GM19023 (cell line): Measurements from ENCODE around the gene DOCK6.

Source experiments
- ATAC-seq: cut with Tn5 transposase; IDR thresholded peaks from one replicate; pipeline ENCODE4 v1.9.1; 2021; ENCODE audit warnings: mild to moderate bottlenecking, moderate library complexity; ENCODE audit not compliant: unreplicated experiment

The DOCK6 gene

DNA sequence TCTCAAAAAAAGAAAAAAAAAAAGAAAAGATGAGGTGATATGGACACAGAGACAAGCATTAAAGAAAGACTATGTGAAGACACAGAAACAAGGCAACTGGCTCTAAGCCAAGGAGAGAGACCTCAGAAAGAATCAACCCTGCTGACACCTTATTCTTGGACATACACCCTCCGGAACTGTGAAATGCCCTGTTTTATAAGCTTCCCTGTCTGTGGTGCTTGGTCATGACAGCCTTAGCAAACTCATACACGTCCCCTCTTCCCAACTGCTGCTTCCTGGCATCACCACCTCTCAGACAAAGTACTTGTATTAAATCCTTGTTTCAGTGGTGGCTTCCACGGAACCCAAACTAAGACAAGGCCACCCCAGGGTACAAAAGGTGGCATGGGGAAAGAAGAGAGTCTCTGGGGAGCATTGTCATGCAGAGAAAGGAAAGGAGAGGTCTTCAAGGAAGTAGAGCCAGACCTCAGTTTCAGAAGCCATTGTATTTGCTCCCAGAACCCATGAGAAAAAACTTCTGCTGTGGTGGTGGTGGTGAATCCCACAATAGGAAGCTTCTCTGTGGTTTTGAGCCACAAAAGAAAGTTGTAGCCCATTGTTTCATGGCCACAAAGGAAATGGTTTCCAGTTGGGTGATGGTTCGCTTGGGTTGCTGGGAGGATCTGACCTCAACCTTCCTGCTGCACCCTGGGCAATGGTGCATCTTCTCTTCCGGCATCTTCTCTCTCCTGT is 17.3 kb upstream of the DOCK6 start:
- no peak for ATAC-seq

DNA sequence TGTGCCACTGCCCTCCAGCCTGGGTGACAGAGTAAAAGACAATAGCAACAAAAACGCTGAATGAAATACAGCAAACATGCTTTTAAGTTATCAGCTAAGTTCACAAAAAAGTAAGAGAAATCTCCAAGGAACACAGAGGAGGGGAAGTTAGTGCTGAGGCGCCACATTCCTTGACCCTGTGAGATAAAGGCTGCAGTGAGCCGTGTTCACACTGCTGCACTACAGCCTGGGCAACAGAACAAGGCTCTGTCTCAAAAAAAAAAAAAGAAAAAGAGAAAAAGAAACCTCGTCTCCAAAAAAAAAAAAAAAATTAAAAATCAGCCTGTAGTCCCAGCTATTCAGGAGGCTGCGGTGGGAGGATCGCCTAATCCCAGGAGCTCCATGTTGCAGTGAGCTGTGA is 16.3 kb upstream of the DOCK6 start:
- no peak for ATAC-seq

DNA sequence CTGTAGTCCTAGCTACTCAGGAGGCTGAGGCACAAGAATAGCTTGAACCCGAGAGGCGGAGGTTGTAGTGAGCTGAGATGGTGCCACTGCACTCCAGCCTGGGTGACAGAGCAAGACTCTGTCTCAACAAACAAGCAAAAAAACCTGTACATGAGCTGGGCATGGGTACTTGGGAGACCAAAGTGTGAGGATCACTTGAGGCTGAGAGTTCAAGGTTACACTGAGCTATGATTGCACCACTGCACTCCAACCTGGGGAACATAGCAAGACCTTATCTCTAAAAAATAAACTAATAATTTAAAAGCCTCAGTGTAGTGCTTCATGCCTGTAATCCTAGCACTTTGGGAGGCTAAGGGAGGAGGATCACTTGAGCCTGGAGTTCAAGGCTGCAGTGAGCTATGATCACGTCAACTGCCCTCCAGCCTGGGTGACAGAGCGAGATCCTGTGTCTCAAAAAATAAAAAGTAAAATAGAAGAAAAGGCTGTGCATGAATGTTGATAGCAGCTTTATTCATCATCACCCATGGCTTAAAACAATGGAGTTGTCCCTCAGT is 12.3 kb upstream of the DOCK6 start:
- no peak for ATAC-seq

DNA sequence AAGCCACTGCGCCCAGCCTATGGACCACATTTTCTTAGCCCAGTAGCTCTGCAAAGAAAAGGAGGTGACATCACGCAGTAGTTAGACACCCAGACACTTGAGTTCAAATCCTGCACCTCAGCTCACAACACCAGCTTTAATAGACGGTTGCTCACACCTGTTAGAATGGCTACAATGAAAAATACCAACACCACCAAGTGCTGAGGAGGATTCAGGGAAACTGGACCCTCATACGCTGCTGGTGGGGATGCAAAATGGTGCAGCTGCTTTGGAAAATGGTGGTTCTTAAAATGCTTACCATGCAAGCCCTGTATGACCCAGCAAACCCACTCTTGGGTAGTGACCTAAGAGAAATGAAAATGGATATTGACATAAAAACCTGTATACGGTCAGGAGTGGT is 11.7 kb upstream of the DOCK6 start:
- no peak for ATAC-seq

DNA sequence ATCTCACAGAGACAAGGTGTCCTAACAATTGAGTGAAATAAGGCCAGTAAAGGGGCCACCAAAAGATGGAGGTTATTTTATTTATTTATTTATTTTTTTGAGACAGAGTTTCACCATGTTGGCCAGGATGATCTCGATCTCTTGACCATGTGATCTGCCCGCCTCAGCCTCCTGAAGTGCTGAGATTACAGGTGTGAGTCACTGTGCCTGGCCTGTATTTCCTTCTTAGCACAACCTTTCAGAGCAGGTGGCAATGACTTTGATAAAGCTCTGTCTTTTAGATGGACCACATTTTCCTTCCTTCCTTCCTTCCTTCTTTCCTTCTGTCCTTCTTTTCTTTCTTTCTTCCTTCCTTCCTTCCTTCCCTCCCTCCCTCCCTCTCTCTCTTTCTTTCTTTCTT is 11.0 kb upstream of the DOCK6 start:
- no peak for ATAC-seq

DNA sequence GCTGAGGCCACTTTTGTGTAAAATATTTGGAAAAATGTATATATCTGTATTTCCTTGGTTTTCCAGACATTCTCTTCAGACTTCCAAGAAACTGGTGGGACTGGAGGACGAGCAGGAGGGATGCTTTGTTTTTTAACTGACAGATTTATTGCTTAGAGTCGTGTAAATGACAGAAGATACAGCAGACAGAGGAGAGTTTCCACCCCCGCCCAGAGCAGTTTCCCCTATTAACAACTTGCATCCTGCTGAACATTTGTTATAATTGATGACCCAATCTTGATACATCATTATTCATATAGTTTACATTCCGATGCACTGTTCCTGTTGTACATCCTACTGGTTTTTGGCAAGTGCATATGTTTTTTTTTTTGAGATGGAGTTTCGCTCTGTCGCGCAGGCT is 7.1 kb upstream of the DOCK6 start:
- no peak for ATAC-seq

DNA sequence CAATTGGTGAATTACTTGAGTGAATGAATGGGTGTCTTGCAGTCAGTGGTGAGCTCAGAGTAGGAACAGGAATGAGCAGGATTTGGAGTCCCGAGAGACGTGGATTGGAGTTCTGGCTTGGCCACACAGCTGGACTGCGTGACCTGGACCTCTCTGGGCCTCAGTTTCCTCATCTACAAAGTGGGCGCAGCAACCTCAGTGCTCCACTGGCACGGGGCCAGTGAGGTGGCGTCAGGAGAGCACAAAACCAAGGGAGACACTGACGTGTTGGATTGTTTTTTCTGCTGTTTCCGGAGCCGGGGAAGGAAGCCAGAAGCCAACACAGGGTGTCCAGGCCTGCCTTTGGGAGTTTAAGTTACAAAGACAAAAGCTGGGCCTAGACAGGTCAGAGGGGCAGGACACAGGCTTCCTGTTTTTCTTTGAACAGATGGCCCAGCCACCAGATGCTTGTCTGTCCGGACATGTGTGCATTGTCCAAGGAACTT is 6.5 kb upstream of the DOCK6 start:
- no peak for ATAC-seq

DNA sequence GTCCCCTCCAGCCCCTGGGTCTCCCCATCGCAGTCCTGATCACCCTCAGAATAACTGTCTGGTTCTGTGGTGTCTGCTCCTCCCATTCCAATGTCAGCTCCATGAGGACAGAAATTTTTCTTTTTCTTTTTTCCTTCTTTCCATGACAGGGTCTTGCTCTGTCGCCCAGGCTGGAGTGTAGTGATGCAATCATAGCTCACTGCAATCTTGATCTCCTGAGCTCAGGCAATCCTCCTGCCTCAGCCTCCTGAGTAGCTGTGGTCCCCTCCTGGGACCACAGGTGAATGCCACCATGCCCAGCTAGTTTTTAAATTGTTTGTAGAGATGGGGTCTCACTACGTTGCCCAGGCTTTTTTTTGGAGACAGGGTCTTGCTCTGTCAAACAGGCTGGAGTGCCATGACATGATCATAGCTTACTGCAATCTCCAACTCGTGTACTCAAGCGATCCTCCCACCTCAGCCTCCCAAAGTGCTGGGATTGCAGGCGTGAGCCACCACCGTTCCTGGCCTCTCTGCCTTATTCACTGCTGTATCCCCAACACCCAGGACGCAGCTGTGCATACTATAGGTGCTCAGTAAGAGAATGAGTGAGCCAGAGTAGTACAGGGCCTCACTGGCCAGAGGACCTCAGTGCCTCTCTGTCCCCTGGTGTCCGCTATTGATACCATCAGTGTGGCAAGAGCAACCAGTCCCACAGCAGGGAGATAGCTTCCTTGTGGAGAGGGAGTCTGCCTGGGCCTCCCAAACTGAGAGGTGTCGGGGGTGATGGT is 5.2 kb upstream of the DOCK6 start:
- ATAC-seq = no peak

DNA sequence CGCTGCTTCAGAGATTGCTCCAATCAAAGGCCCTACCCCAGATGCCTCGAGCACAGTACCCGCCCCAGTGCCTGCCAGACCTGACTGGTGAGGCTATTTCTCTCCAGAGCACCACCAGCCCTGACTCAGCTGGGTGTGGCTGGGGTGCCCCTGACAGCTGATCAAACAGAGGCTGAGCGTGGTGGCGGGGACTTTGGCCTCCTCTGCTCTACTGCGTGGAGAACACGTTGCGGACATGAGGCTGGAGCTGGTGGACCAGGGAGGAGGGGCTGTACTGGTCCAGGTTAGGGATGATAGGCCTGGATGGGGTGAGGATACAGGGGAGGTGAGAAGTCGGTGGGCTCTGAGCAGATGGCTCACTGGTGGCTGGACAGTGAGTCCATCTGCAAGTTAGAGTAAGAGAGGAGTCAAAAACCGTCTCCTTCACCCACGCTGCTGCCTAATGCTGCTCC is 3.5 kb upstream of the DOCK6 start:
- no peak for ATAC-seq

DNA sequence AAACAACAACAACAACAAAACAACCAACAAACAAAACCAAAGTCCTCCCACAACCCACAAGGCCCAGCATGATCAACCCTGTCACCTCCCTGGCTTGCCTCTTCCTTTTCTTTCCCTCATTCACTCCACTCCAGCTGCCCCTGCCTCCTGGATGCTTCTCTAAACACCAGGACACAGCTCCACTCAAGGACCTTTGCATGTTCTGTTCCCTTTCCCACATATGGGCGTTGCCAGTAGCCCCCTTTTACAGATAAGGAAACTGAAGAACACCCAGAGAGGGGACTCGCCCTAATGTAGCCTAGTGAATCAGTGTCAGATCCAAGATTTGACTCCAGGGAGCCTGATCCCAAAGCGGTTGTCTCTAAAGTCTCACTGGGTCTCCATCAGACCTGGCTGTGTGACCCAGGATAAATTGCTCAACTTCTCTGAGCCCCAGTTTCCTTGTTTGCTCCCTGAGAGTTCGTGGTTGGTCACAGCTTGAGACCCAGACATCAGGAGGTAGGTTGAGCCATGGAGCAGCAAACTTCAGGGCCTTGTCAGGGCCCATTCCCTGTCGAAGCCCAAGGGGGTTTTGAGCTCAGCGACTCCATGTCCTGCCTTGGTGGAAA is 3.0 kb upstream of the DOCK6 start:
- ATAC-seq = no peak

DNA sequence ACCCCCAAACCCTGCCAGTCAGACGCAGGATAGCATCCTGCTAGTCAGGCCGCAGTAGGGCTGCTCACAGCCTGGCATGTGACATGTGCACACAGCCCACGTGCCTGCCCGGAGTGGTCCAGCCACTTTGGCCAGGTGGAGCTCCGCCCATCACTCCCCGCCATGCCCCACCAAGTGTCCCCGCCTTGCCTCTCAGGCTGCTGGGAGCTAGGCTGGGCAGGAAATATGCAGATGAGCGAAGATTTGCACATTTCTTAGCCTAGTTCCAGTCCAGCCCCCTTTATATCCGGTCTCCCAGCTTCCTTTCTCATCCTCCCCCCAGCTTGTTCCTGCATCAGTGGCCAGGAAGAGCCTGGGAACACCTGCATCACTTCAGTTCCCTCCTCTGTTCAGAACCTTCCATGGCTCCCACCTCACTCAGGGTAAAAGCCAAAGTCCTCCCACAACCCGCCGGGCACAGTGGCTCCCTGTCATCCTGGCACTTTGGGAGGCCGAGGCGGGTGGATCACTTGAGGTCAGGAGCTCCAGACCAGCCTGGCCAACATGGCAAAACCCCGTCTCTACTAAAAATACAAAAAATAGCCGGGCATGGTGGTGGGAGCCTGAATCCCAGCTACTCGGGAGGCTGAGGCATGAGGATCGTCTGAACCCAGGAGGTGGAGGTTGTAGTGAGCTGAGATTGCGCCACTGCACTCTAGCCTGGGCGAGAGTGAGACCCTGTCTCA is 2.3 kb upstream of the DOCK6 start:
- ATAC-seq = no peak

DNA sequence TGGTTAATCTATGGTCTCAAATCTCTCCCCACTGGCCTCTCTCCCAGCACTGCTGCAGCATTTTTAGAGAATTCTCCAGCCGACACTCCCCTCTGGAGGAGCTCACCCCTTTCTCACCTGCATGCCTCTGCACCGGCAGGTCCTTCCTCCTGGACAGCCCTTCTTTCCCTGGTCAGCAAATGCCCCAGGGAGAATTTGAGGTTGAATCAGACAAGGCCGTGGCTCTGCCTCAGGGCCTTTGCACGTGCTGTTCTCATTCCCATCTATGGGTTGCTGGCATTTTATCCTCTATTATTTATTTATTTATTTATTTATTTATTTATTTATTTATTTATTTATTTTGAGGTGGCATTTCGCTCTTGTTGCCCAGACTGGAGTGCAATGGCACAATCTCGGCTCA is 1.4 kb upstream of the DOCK6 start:
- no peak for ATAC-seq

DNA sequence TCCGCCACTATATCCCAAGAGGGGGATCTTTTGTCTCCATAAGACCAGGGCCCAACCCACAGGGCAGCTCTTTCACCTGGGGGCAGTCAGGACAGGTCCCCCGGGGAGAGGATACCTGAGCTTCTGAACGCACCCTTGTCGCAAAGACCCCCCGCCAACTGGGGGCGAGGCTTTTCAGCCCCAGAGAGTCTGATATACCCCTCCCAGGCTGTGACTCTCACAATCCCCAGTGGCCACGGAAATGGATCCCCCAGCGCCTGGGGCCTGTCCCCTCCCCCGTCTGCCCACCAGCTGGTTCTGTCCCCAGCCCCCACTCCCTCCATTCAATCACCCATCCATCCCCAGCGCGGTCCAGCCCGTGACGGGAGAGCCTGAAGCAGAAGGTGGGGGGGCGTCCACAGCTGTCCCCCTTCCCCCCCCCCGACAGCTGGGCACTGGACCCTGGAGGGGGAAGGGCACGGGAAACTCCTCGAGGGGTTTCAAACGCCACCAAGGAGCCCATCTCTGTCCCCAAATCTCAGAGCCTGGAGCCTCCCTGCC is 823 bp downstream of the DOCK6 start:
- ATAC-seq = no peak

DNA sequence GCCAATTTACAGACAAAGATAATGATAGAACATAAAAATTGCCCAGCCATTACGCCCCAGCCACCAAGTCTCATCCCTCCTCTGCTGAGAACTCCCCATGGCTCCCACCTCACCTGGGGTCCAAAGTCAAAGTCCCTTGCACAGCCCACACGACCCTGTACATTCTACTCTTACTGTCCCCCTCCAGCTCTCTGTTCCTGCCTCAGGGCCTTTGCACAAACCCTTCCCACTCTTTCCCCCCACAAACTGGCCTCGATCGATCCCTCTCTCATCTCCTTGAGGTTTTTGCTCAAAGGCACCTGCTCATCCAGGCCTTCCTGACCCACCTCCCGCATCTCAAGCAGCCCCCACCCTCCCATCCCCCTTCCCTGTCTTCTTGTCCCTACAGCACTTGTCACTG is 1.3 kb downstream of the DOCK6 start:
- no peak for ATAC-seq

DNA sequence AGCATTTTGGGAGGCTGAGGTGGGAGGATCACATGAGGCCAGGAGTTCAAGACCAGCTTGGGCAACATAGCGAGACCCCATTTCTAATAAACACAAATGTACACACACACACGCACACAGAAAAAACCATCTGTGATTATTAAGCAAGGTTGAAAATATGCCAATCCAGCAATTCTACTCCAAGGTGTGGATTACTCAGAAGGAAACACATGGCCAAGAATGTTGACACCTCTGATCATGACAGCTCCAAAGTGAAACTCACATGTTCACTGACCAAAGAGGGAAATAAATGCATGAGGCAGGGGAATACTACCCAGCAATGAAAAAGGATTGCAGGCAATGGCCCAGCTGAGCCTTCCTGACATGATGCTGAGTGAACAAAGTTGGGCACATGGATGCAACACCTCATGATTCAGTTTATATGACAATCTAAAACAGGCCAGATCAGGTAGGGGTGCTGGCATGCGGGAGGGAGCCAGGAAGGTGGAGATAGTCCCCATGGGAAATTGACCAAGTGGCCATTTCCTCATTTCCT is 4.4 kb downstream of the DOCK6 start:
- ATAC-seq = no peak

DNA sequence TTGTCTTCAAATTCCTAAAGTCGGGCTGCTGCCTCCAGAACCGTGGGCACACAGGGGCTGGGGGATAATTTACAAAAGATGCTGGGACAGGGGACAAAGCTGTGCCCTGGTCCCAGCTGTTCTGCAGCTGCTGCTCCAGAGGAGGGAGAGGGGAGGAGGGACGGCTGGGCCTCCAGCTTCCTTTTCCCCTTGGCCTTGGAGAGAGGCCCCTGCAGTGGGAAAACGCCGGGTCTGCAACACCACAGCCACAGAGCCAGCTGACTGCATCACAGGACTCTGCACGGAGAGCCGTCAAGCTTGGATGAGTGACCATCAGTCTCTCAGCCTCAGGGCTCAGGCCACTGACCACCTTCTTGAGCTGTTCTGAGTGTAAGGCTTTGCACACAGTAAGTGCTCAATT is 6.1 kb downstream of the DOCK6 start:
- no peak for ATAC-seq

DNA sequence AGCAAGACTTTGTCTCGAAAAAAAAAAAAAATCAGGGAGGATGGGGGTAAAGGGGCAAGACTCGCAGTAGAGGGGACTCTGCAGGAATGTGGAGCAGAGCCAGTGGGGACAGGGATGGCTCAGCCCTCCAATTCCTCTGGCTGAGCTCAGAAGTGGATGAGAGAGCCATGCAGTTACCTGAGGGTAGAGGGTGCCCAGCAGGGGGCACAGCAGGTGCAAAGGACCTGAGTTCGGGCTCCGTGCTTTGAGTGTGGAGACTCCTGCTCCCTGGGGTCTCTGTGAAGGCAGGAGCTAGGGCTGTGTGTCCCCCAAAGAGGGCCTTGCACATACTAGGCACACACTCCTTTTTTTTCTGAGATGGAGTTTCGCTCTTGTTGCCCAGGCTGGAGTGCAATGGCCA is 7.7 kb downstream of the DOCK6 start:
- no peak for ATAC-seq

DNA sequence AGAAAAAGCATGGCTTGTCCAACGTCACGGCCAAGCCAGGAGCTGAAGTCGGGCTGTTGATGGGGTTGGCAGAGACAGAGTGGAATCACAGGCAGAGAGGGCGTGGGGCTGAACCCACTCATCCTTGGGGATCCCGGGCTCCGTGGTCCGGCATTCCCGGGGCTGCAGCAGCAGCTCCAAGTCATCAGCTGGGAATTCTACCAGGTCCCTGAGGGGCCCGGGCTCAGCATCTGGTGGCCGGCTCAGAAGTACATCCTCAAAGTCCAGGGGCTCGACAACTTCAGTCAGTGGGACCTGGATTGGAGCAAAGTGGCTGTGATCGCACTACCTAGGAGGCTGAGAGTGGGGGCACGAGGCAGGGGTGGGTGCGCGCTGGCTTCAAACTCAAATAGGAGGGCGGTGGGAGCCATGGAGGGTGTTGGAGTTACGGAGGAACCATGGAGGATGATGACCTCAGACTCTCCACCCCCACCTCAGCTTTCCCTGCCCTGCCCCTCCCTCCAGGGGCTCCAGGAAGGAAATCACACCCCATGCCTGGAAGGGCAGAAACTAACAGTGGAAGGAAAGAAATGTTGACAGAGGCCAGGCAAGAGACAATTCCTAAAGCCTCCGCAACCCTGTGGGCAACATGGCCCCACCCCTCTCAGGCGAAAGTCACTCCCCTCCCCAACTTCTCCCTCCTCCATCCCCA is 9.5 kb downstream of the DOCK6 start:
- no peak for ATAC-seq

DNA sequence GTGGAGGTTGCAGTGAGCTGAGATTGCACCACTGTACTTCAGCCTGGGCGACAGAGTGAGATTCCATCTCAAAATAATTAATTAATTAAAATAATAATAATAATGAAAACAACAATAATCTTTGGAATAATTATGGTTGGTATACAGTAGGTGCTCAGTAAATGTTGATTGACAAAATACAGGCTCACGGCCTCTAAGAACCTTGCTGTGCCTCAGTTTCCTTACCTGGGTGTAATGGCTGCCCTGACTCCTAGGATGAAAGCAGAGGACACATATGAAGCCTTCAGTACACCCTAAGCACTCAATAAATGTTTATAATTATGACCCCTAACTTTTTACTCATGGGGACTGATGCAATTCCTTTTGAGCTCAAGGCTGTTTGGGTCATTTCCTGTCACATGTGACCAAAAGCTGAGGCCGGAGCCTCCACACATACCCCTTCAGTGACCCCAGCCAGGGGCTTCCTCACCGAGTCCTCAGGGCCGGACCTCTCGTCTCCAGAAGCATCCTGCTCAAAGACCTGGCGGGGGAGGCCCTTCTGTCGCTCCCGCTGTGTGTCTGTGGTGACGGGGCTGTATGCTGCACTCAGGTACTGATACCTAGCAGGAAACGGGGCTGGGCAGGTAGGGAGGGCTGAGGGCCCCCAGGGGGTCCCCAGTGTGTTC is 10.5 kb downstream of the DOCK6 start:
- ATAC-seq = no peak
